ENCODE data around the gene SCFD1.

- TF ChIP-seq TARDBP (IDR thresholded peaks at IDR 0.05) (no peak), ELF4 (IDR thresholded peaks at IDR 0.05) (no peak), SP1 (IDR thresholded peaks at IDR 0.05) (no peak), SUZ12 (IDR thresholded peaks at IDR 0.05) (no peak), L3MBTL2 (conservative IDR thresholded peaks at IDR 0.05) (no peak), HDGF (IDR thresholded peaks at IDR 0.05; ENCODE audit: borderline replicate concordance) (no peak), ZNF384 (IDR thresholded peaks at IDR 0.05) (no peak), FOXM1 (IDR thresholded peaks at IDR 0.05; ENCODE audit: borderline replicate concordance) (no peak), CTBP1 (IDR thresholded peaks at IDR 0.05; ENCODE audit: borderline replicate concordance) (no peak), ARNT (IDR thresholded peaks at IDR 0.05) (no peak), FOXK2 (IDR thresholded peaks at IDR 0.05) (no peak), FOXA1 (IDR thresholded peaks at IDR 0.05) (no peak), BHLHE40 (IDR thresholded peaks at IDR 0.05; ENCODE audit: borderline replicate concordance) (no peak)
- TF ChIP-seq, protein P1, sequence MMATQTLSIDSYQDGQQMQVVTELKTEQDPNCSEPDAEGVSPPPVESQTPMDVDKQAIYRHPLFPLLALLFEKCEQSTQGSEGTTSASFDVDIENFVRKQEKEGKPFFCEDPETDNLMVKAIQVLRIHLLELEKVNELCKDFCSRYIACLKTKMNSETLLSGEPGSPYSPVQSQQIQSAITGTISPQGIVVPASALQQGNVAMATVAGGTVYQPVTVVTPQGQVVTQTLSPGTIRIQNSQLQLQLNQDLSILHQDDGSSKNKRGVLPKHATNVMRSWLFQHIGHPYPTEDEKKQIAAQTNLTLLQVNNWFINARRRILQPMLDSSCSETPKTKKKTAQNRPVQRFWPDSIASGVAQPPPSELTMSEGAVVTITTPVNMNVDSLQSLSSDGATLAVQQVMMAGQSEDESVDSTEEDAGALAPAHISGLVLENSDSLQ (IDR thresholded peaks at IDR 0.05), result no peak
These were observed 88.8 kb downstream of the SCFD1 start for GRCh38 chr14:30710876-30711275.
